ENCODE data around the gene POLR3GL.
"Not testable (repeated sequence)": the region's sequence is repeated elsewhere in the genome, so short reads cannot be mapped to it uniquely, and the experiment has no call there.

POLR3GL gene

GRCh38 chr1:146019231-146020057 is 55.0 kb downstream of the POLR3GL start:
- H3K4me3 ChIP-seq = no peak overlapping the region
- peaks cover 36% of the 10 kb centered on the region for H3K27me3 ChIP-seq (ENCODE audit: low read depth)
- in situ Hi-C loops (cut with MboI; ENCODE audit: low sequenced_read_pairs) = no loop called here
- peaks cover 9% of the 10 kb centered on the region for H3K4me1 ChIP-seq
- H3K36me3 ChIP-seq (replicated peaks) = no peaks in the 10 kb centered on the region
- no peaks in the 10 kb centered on the region for H3K9me3 ChIP-seq
- DNase-seq (ENCODE audit: low spot score in 2 of 2) = no peak

- Histone ChIP-seq H3K9me3 (no peaks in the 10 kb centered on the region), H3K4me1 (peaks cover 9% of the 10 kb centered on the region), H3K27me3 (ENCODE audit: low read depth) (peaks cover 32% of the 10 kb centered on the region), H3K36me3 (replicated peaks) (no peaks in the 10 kb centered on the region), H3K4me3 (no peak overlapping the region)
- in situ Hi-C loops (cut with MboI; ENCODE audit: low sequenced_read_pairs) = no loop called here
- DNase-seq (ENCODE audit: low spot score in 2 of 2) = peak in 1 of 2 experiments; percentile 68
Observed at GRCh38 chr1:146020058-146021049, 55.9 kb downstream of the POLR3GL start.

GRCh38 chr1:146021050-146021445 is 56.6 kb downstream of the POLR3GL start:
- no peaks in the 10 kb centered on the region for H3K9me3 ChIP-seq
- no peak for DNase-seq (ENCODE audit: low spot score in 2 of 2)
- H3K4me1 ChIP-seq = peaks cover 14% of the 10 kb centered on the region
- peaks cover 38% of the 10 kb centered on the region for H3K27me3 ChIP-seq (ENCODE audit: low read depth)
- in situ Hi-C loops (cut with MboI; ENCODE audit: low sequenced_read_pairs) = no loop called here
- no peak overlapping the region for H3K4me3 ChIP-seq
- no peaks in the 10 kb centered on the region for H3K36me3 ChIP-seq (replicated peaks)

DNA sequence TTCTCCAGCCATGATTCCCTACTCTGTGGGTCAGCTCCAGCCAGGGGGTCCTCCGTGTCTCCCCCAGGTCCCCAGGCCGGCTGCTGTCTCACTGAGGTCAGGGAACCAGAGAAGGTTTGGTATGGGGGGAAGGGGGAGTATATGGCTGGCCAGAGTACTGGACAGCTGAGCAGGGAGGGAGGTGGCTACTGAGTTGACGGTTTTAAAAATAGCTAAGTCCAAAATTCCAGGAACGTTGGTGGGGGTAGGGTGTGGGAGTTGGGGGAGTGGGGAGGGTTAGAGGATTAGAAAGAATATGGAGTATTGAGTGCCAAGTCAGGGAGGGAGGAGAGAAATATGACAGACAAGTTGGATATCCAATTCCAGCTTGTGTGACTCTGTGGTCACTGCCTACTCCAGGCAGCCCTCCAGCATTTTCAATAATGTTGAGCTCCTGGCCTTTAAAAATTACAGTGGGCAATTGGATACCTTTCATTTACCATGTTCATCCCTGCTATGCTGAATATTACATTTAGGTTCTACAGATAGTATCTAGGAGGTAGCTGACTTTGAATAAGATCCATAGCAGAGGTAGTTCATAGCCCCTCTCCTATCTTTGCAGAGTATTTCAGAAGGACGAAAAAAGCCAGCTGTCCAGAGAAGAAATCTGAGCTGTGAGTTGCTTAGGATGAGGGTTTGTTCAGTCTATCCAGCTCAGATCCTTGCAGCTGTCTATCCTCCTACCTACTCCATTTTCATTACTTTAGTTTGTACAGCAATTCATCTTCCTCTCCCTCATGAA is 57.3 kb downstream of the POLR3GL start, which contains the start of gene HJV:
Gene HJV, minus strand, starts transcription at position 114 of the 781 bp plus-strand sequence. CDS start 1,504 bp downstream, outside the sequence.
- in situ Hi-C loops (cut with MboI; ENCODE audit: low sequenced_read_pairs) = no loop called here
- DNase-seq (ENCODE audit: low spot score in 2 of 2) = no peak

DNA sequence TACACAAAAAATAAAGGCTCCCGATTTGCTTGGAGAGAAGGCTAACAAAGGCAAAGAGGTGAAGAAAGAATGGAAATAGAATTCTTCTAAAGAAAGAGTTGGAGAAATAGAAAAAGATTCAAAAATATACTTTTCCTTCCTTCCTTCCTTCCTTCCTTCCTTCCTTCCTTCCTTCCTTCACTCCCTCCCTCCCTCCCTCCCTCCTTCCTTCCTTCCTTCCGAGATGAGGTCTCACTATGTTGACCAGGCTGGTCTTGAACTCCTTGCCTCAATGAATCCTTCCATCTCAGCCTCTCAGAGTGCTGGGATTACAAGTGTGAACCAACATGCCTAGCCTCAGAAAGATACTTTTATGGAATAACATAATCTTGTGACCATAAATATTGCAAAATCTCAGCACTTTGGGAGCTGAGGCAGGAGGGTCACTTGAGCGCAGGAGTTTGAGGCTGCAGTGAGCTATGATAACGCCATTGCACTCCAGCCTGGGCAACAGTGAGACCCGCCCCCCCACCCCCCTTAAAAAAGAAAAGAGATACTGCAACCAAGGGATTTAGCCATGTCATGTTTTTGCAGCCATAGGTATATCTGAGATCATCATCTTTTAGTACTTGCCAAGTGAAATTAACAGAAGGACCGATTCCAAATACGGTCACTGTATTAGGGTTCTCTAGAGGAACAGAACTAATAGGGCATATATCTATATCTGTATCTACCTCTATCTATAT is 58.1 kb downstream of the POLR3GL start:
- H3K4me1 ChIP-seq = peaks cover 14% of the 10 kb centered on the region
- peaks cover 28% of the 10 kb centered on the region for H3K27me3 ChIP-seq (ENCODE audit: low read depth)
- no peak overlapping the region for H3K4me3 ChIP-seq
- H3K9me3 ChIP-seq = no peaks in the 10 kb centered on the region
- no peak for DNase-seq (ENCODE audit: low spot score in 2 of 2)
- H3K36me3 ChIP-seq (replicated peaks) = no peaks in the 10 kb centered on the region
- in situ Hi-C loops (cut with MboI; ENCODE audit: low sequenced_read_pairs) = no loop called here

More for the DNA sequence above, 57.3 kb downstream of the POLR3GL start, which contains the start of gene HJV:
- Histone ChIP-seq H3K36me3 (replicated peaks) (no peaks in the 10 kb centered on the region), H3K27me3 (ENCODE audit: low read depth) (peaks cover 35% of the 10 kb centered on the region), H3K4me1 (peaks cover 14% of the 10 kb centered on the region), H3K9me3 (no peaks in the 10 kb centered on the region), H3K4me3 (no peak within 1 kb of the TSS)

DNA sequence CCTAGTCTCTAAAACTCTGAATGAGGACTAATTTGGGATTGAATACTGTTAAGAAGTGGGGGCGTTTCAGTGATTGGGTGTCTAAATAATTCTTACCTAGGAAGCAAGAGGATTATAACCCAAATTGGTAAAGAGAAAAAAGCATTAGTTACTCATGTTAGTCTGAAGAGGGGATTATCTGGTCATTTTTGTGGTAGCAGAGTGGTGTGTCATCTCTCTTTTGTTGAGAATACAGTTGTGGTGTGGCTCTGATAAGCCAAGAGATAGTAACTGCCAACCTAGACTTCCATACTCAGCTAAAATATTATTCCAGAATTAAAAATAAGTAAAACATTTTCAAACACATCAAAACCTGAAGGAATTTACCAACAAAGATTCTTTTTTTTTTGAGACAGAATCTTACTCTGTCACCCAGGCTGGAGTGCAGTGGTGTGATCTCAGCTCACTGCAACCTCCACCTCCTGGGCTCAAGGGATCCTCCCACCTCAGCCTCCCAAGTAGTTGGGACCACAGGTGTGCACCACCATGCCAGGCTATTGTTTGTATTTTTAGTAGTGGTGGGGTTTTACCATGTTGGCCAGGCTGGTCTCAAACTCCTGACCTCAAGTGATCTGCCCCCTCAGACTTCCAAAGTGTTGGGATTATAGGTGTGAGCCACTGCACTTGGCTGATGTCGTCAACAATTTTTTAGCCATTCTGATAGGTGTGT is 61.5 kb downstream of the POLR3GL start:
- DNase-seq (ENCODE audit: low spot score in 2 of 2); H3K4me3 ChIP-seq; H3K36me3 ChIP-seq (replicated peaks); H3K9me3 ChIP-seq; in situ Hi-C loops (cut with MboI; ENCODE audit: low sequenced_read_pairs); H3K4me1 ChIP-seq: not testable (repeated sequence)
- peaks cover 14% of the 10 kb centered on the region for H3K27me3 ChIP-seq (ENCODE audit: low read depth)

- H3K4me1 ChIP-seq; DNase-seq (ENCODE audit: low spot score in 2 of 2); H3K4me3 ChIP-seq; H3K36me3 ChIP-seq (replicated peaks); H3K9me3 ChIP-seq; in situ Hi-C loops (cut with MboI; ENCODE audit: low sequenced_read_pairs): not testable (repeated sequence)
- H3K27me3 ChIP-seq (ENCODE audit: low read depth) = peaks cover 14% of the 10 kb centered on the region
Observed at GRCh38 chr1:146026650-146027049, 62.2 kb downstream of the POLR3GL start.

All from HAP-1 (cell line).